SK-N-SH (cell line): ENCODE measurements around the gene CAMK4. TPM values are rescaled to one million over a fixed set of nuclear protein-coding genes. Genes with fewer than 3 reads are reported as not detected.

Experiments
- CTCF ChIA-PET: fragments of 300-600, 350-600 bp; formaldehyde crosslinking; extraction: SDS; loops from one replicate; lab custom pipeline; 2021; lab: Yijun Ruan, JAX
- POLR2A ChIA-PET: fragments of 350-600 bp; sonication (Branson Sonifier 250); formaldehyde crosslinking; extraction: SDS; loops from one replicate; lab custom pipeline; 2020; ENCODE audit warnings: antibody characterized with exemption, inconsistent platforms; lab: Yijun Ruan, JAX
- DNase-seq: peaks from one replicate; pipeline ENCODE4 v3.0.0; 2012
- H2AFZ ChIP-seq: fragments of 200-600 bp; sonication (generic); 2 replicates; pipeline ENCODE4 v1.8.1; 2016; ENCODE audit warnings: antibody characterized with exemption, mild to moderate bottlenecking, low read depth
- H3F3A ChIP-seq: fragments of 200-600 bp; sonication (generic); replicated peaks from 2 replicates; pipeline ENCODE3; 2016; ENCODE audit warnings: antibody characterized with exemption, mild to moderate bottlenecking; ENCODE audit not compliant: insufficient read depth
- H3K27ac ChIP-seq, 2 experiments: fragments of 200-500 bp in 1 of 2; fragments of 200-600 bp in 1 of 2; sonication (Bioruptor generic) in 1 of 2; sonication (generic), shearing (Covaris generic) in 1 of 2; 2 replicates each; pipeline versions ENCODE4 v1.5.1 to v1.6.1; 2014 to 2016; ENCODE audit warnings: low read depth in 2 of 2, inconsistent platforms in 1 of 2, low read length in 1 of 2, mild to moderate bottlenecking in 1 of 2, mixed read lengths in 1 of 2
- H3K27me3 ChIP-seq: fragments of 200-600 bp; sonication (generic), shearing (Covaris generic); 2 replicates; pipeline ENCODE4 v1.6.1; 2016; ENCODE audit warnings: mixed run types; ENCODE audit not compliant: insufficient read depth
- H3K36me3 ChIP-seq, 2 experiments: fragments of 200-500 bp in 1 of 2; fragments of 200-600 bp in 1 of 2; sonication (Bioruptor generic) in 1 of 2; sonication (generic) in 1 of 2; replicated peaks in 1 of 2; 2 replicates each; pipeline versions ENCODE3 to v1.5.1; 2014 to 2016; ENCODE audit warnings: low read length in 1 of 2, mild to moderate bottlenecking in 1 of 2; ENCODE audit not compliant: insufficient read depth in 2 of 2, control insufficient read depth in 1 of 2
- H3K4me1 ChIP-seq, 2 experiments: fragments of 200-500 bp in 1 of 2; fragments of 200-600 bp in 1 of 2; sonication (Bioruptor generic) in 1 of 2; sonication (generic), shearing (Covaris generic) in 1 of 2; 2 replicates each; pipeline versions ENCODE4 v1.5.1 to v1.6.1; 2014 to 2016; ENCODE audit warnings: low read depth in 1 of 2, low read length in 1 of 2, mixed run types in 1 of 2; ENCODE audit not compliant: insufficient read depth in 2 of 2, control insufficient read depth in 1 of 2
- H3K4me2 ChIP-seq: fragments of 200-600 bp; sonication (generic), shearing (Covaris generic); 2 replicates; pipeline ENCODE4 v1.6.1; 2017; ENCODE audit warnings: mixed run types
- H3K4me3 ChIP-seq, 2 experiments: fragments of 200-500 bp in 1 of 2; fragments of 200-600 bp in 1 of 2; sonication (Bioruptor generic) in 1 of 2; sonication (generic), shearing (Covaris generic) in 1 of 2; 2 replicates each; pipeline versions ENCODE4 v1.5.1 to v1.8.1; 2014 to 2016; ENCODE audit warnings: low read depth in 2 of 2, inconsistent platforms in 1 of 2, low read length in 1 of 2, mild to moderate bottlenecking in 1 of 2, mixed read lengths in 1 of 2, moderate library complexity in 1 of 2
- H3K79me2 ChIP-seq: fragments of 200-600 bp; sonication (generic); 2 replicates; pipeline ENCODE4 v1.8.1; 2017; ENCODE audit warnings: mild to moderate bottlenecking; ENCODE audit not compliant: insufficient read depth
- H3K9ac ChIP-seq: fragments of 200-600 bp; sonication (generic); 2 replicates; pipeline ENCODE4 v1.6.1; 2017; ENCODE audit warnings: mixed run types
- H3K9me2 ChIP-seq: fragments of 200-600 bp; sonication (generic); 2 replicates; pipeline ENCODE4 v1.6.1; 2017; ENCODE audit warnings: mixed run types
- H3K9me3 ChIP-seq: fragments of 200-600 bp; sonication (generic); 2 replicates; pipeline ENCODE4 v1.6.1; 2017; ENCODE audit warnings: mixed run types, mild to moderate bottlenecking, moderate library complexity
- H4K20me1 ChIP-seq: fragments of 200-600 bp; sonication (generic); 2 replicates; pipeline ENCODE4 v1.6.1; 2017; ENCODE audit warnings: mild to moderate bottlenecking, mixed run types; ENCODE audit not compliant: insufficient read depth
- CHD2 ChIP-seq: fragments of 150-350 bp; IDR thresholded peaks from 2 replicates; pipeline ENCODE4 v1.6.1; 2018; ENCODE audit warnings: low read length; ENCODE audit not compliant: partially characterized antibody
- EP300 ChIP-seq, 2 experiments: IDR thresholded peaks; 2 replicates each; pipeline versions ENCODE4 v1.4.0 to v1.6.1; 2012; ENCODE audit warnings: borderline replicate concordance in 1 of 2, low read depth in 1 of 2, low read length in 1 of 2
- FOSL2 ChIP-seq: IDR thresholded peaks from 2 replicates; pipeline ENCODE4 v1.4.0; 2012; ENCODE audit warnings: low read depth, mild to moderate bottlenecking, moderate library complexity, borderline replicate concordance
- FOXM1 ChIP-seq: IDR thresholded peaks from 2 replicates; pipeline ENCODE4 v1.4.0; 2012; ENCODE audit warnings: low read depth, mild to moderate bottlenecking
- GABPA ChIP-seq: IDR thresholded peaks from 2 replicates; pipeline ENCODE4 v1.4.0; 2012; ENCODE audit warnings: low read depth, mild to moderate bottlenecking
- MEF2A ChIP-seq: IDR thresholded peaks from 2 replicates; pipeline ENCODE4 v1.4.0; 2012; ENCODE audit warnings: low read depth, borderline replicate concordance
- NRF1 ChIP-seq: IDR thresholded peaks from 2 replicates; pipeline ENCODE4 v1.6.1; 2012; ENCODE audit warnings: low read depth, mild to moderate bottlenecking, low read length
- RAD21 ChIP-seq: IDR thresholded peaks from 2 replicates; pipeline ENCODE4 v1.6.1; 2012; ENCODE audit warnings: mild to moderate bottlenecking, low read length
- SIN3A ChIP-seq: IDR thresholded peaks from 2 replicates; pipeline ENCODE4 v1.6.1; 2012; ENCODE audit warnings: low read depth, mild to moderate bottlenecking, low read length, moderate library complexity, borderline replicate concordance
- SMC3 ChIP-seq: IDR thresholded peaks from 2 replicates; pipeline ENCODE4 v1.6.1; 2012; ENCODE audit warnings: low read depth, low read length, improper control_type of control experiment
- TAF1 ChIP-seq: IDR thresholded peaks from 2 replicates; pipeline ENCODE4 v1.6.1; 2012; ENCODE audit warnings: low read depth, mild to moderate bottlenecking, low read length, moderate library complexity, borderline replicate concordance
- TCF12 ChIP-seq: IDR thresholded peaks from 2 replicates; pipeline ENCODE4 v1.4.0; 2012
- ZBTB33 ChIP-seq: IDR thresholded peaks from 2 replicates; pipeline ENCODE4 v1.4.0; 2012; ENCODE audit warnings: low read depth, borderline replicate concordance
- WGBS: methylation state at CpG from one replicate; pipeline ENCODE4 v1.1.6; 2017; ENCODE audit warnings: low lambda C conversion rate; 5-methylcytosine and 5-hydroxymethylcytosine counted together
- polyA plus RNA-seq, 3 experiments: library from polyadenylated mRNA; depleted of rRNA; stranded (reverse); fragments of >200 nt; gene quantifications; 2 replicates each; pipeline ENCODE4 v1.2.3, GENCODE V29; 2012
- TF ChIP-seq, protein P1 (sequence below): IDR thresholded peaks from 2 replicates; pipeline ENCODE4; 2012
- TF ChIP-seq, protein P2 (sequence below): IDR thresholded peaks from 2 replicates; pipeline ENCODE4 v1.4.0; 2012; ENCODE audit warnings: low read depth
- TF ChIP-seq, protein P3 (sequence below): fragments of 200-600 bp; sonication (generic); IDR thresholded peaks from 2 replicates; pipeline ENCODE4 v1.6.1; 2017; ENCODE audit warnings: antibody characterized with exemption, mild to moderate bottlenecking, moderate library complexity
- TF ChIP-seq, protein P4 (sequence below): IDR thresholded peaks from 2 replicates; pipeline ENCODE4 v1.6.1; 2012; ENCODE audit warnings: mild to moderate bottlenecking, low read depth, low read length, moderate library complexity

Gene CAMK4
- polyA plus RNA-seq, 1 of the 3 experiments (the other 2 are of a cell fraction): 4.1 TPM

GRCh38 chr5:111367115-111367514 is 142.9 kb downstream of the CAMK4 start:
- DNase-seq: no peak
- Histone ChIP-seq H2AFZ (no peak overlapping the region), H3K27me3 (no peaks in the 10 kb centered on the region), H3K9me3 (no peaks in the 10 kb centered on the region), H3K4me1 (peaks cover 0 to 10% of the 10 kb centered on the region in 2 experiments; a peak in 2 of 4 replicates), H3K27ac (peak overlapping the region in 1 of 2 experiments; percentile 84; a peak in 2 of 4 replicates), H3K4me2 (no peak overlapping the region), H3K79me2 (no peaks in the 10 kb centered on the region), H3K36me3 (no peaks in the 10 kb centered on the region), H3K9ac (no peak overlapping the region), H3K4me3 (no peak overlapping the region), H3K9me2 (no peaks in the 10 kb centered on the region), H3F3A (no peaks in the 10 kb centered on the region), H4K20me1 (no peaks in the 10 kb centered on the region)
- CTCF ChIA-PET: no interaction called here
- 70% methylated on average over 2 of the region's 3 CpGs for WGBS
- TF ChIP-seq EP300 (IDR thresholded peaks at IDR 0.05; ENCODE audit: borderline replicate concordance in 1 of 2, low read depth in 1 of 2, low read length in 1 of 2) (no peak), RAD21 (no peak), TAF1 (no peak), ZBTB33 (no peak), NRF1 (no peak)
- TF ChIP-seq, protein P1, sequence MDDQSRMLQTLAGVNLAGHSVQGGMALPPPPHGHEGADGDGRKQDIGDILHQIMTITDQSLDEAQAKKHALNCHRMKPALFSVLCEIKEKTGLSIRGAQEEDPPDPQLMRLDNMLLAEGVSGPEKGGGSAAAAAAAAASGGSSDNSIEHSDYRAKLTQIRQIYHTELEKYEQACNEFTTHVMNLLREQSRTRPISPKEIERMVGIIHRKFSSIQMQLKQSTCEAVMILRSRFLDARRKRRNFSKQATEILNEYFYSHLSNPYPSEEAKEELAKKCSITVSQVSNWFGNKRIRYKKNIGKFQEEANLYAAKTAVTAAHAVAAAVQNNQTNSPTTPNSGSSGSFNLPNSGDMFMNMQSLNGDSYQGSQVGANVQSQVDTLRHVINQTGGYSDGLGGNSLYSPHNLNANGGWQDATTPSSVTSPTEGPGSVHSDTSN: peak; percentile 43; the same call in 1 of the 2 replicates
- TF ChIP-seq, protein P2, sequence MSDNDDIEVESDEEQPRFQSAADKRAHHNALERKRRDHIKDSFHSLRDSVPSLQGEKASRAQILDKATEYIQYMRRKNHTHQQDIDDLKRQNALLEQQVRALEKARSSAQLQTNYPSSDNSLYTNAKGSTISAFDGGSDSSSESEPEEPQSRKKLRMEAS: no peak
- POLR2A ChIA-PET: no interaction called here

- DNase-seq: no peak
- Histone ChIP-seq H3F3A (no peaks in the 10 kb centered on the region), H3K9me2 (no peaks in the 10 kb centered on the region), H3K79me2 (no peaks in the 10 kb centered on the region), H3K27ac (no peak overlapping the region), H3K4me2 (no peak overlapping the region), H4K20me1 (no peaks in the 10 kb centered on the region), H3K9me3 (no peaks in the 10 kb centered on the region), H2AFZ (no peak overlapping the region), H3K4me1 (no peaks in the 10 kb centered on the region; a peak in 1 of 4 replicates), H3K36me3 (no peaks in the 10 kb centered on the region), H3K27me3 (no peaks in the 10 kb centered on the region), H3K4me3 (no peak overlapping the region), H3K9ac (no peak overlapping the region)
- ChIA-PET POLR2A (no interaction called here), CTCF (no interaction called here)
- 89% methylated on average over 1 of the region's 1 CpG for WGBS
- TF ChIP-seq MEF2A (no peak), NRF1 (no peak), GABPA (no peak), SIN3A (no peak), FOXM1 (no peak), SMC3 (no peak), FOSL2 (no peak), RAD21 (no peak), TCF12 (no peak), CHD2 (no peak)
- TF ChIP-seq, protein P2: no peak
- TF ChIP-seq, protein P3, sequence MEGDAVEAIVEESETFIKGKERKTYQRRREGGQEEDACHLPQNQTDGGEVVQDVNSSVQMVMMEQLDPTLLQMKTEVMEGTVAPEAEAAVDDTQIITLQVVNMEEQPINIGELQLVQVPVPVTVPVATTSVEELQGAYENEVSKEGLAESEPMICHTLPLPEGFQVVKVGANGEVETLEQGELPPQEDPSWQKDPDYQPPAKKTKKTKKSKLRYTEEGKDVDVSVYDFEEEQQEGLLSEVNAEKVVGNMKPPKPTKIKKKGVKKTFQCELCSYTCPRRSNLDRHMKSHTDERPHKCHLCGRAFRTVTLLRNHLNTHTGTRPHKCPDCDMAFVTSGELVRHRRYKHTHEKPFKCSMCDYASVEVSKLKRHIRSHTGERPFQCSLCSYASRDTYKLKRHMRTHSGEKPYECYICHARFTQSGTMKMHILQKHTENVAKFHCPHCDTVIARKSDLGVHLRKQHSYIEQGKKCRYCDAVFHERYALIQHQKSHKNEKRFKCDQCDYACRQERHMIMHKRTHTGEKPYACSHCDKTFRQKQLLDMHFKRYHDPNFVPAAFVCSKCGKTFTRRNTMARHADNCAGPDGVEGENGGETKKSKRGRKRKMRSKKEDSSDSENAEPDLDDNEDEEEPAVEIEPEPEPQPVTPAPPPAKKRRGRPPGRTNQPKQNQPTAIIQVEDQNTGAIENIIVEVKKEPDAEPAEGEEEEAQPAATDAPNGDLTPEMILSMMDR: no peak
- TF ChIP-seq, protein P4, sequence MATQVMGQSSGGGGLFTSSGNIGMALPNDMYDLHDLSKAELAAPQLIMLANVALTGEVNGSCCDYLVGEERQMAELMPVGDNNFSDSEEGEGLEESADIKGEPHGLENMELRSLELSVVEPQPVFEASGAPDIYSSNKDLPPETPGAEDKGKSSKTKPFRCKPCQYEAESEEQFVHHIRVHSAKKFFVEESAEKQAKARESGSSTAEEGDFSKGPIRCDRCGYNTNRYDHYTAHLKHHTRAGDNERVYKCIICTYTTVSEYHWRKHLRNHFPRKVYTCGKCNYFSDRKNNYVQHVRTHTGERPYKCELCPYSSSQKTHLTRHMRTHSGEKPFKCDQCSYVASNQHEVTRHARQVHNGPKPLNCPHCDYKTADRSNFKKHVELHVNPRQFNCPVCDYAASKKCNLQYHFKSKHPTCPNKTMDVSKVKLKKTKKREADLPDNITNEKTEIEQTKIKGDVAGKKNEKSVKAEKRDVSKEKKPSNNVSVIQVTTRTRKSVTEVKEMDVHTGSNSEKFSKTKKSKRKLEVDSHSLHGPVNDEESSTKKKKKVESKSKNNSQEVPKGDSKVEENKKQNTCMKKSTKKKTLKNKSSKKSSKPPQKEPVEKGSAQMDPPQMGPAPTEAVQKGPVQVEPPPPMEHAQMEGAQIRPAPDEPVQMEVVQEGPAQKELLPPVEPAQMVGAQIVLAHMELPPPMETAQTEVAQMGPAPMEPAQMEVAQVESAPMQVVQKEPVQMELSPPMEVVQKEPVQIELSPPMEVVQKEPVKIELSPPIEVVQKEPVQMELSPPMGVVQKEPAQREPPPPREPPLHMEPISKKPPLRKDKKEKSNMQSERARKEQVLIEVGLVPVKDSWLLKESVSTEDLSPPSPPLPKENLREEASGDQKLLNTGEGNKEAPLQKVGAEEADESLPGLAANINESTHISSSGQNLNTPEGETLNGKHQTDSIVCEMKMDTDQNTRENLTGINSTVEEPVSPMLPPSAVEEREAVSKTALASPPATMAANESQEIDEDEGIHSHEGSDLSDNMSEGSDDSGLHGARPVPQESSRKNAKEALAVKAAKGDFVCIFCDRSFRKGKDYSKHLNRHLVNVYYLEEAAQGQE: no peak
Measured at GRCh38 chr5:111372799-111373198, 148.6 kb downstream of the CAMK4 start.
